ENCODE data around the gene PILRA. TPM values are rescaled to one million over a fixed set of nuclear protein-coding genes. Genes with fewer than 3 reads are reported as not detected.
"Not testable (repeated sequence)": the region's sequence is repeated elsewhere in the genome, so short reads cannot be mapped to it uniquely, and the experiment has no call there.

Gene PILRA
- total RNA-seq, 1 experiment from 2014 or later, result 1.8 TPM

DNA sequence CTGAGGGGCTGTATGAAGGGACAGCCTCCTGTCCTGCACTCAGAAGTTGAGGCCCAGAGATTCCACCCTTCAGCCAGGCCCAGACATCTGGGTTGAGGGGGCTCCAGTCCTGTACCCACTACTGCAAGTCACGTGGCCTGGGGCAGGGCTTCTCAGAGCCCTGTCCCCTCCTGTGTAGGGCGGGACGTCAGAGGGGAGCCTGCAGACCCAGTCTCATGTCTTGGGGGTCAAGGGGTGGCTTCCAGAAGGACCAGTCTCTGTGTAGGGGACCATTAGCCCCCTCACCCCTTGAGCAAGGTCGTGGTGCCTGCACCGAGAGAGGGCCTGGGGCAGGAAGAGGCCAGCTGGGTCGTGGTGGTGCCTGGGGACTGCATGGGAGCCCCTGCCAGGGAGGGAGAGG lies 593 bp upstream of the PILRA start:
- peaks cover under 1% of the 10 kb centered on the region for H3K36me3 Mint-ChIP-seq
- no peak overlapping the region for H3K27ac Mint-ChIP-seq
- TF ChIP-seq, protein P1, sequence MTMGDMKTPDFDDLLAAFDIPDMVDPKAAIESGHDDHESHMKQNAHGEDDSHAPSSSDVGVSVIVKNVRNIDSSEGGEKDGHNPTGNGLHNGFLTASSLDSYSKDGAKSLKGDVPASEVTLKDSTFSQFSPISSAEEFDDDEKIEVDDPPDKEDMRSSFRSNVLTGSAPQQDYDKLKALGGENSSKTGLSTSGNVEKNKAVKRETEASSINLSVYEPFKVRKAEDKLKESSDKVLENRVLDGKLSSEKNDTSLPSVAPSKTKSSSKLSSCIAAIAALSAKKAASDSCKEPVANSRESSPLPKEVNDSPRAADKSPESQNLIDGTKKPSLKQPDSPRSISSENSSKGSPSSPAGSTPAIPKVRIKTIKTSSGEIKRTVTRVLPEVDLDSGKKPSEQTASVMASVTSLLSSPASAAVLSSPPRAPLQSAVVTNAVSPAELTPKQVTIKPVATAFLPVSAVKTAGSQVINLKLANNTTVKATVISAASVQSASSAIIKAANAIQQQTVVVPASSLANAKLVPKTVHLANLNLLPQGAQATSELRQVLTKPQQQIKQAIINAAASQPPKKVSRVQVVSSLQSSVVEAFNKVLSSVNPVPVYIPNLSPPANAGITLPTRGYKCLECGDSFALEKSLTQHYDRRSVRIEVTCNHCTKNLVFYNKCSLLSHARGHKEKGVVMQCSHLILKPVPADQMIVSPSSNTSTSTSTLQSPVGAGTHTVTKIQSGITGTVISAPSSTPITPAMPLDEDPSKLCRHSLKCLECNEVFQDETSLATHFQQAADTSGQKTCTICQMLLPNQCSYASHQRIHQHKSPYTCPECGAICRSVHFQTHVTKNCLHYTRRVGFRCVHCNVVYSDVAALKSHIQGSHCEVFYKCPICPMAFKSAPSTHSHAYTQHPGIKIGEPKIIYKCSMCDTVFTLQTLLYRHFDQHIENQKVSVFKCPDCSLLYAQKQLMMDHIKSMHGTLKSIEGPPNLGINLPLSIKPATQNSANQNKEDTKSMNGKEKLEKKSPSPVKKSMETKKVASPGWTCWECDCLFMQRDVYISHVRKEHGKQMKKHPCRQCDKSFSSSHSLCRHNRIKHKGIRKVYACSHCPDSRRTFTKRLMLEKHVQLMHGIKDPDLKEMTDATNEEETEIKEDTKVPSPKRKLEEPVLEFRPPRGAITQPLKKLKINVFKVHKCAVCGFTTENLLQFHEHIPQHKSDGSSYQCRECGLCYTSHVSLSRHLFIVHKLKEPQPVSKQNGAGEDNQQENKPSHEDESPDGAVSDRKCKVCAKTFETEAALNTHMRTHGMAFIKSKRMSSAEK (CRISPR knock-in tag; IDR thresholded peaks at IDR 0.05; ENCODE audit: borderline replicate concordance), result no peak
- TF ChIP-seq KAT7 (CRISPR knock-in tag; IDR thresholded peaks at IDR 0.05; ENCODE audit: borderline replicate concordance), result no peak
- TF ChIP-seq NFYB (CRISPR knock-in tag; conservative IDR thresholded peaks at IDR 0.05; ENCODE audit: low read depth), result no peak
- ATAC-seq (no peak), DNase-seq (ENCODE audit: low spot score) (no peak)
- no peaks in the 10 kb centered on the region for H3K27me3 Mint-ChIP-seq (ENCODE audit: low read depth)
- ChIA-PET CTCF (no interaction called here), POLR2A (no interaction called here)
- no peak overlapping the region for H3K4me3 Mint-ChIP-seq
- H3K9me3 Mint-ChIP-seq, result no peaks in the 10 kb centered on the region
- H3K4me1 Mint-ChIP-seq, result peaks cover 48% of the 10 kb centered on the region

DNA sequence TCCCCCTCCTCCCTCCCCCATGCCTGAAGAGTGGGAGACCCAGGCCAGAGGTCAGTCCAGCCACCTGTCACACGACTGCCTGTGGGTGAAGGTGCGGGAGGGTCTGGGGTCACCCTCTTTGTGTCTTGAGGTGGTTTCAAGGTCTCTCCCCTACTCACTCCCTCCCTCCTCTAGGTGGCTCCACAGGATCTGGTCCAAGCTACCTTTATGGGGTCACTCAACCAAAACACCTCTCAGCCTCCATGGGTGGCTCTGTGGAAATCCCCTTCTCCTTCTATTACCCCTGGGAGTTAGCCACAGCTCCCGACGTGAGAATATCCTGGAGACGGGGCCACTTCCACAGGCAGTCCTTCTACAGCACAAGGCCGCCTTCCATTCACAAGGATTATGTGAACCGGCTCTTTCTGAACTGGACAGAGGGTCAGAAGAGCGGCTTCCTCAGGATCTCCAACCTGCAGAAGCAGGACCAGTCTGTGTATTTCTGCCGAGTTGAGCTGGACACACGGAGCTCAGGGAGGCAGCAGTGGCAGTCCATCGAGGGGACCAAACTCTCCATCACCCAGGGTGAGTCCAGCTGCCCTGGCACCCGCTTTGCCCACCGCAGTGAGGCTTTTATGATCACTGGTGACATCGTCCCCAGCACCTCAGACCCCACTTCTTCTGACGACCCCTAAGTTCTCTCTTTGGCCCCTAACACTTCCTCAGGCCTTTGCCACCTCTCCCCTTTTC lies 747 bp downstream of the PILRA start:
- H3K27ac Mint-ChIP-seq, result not testable (repeated sequence)
- ATAC-seq, result peak; percentile 36
- CTCF ChIA-PET, result interaction anchor here (0.8 to 1.8 kb wide), 4 partner anchors 24 to 260 kb away, joined by 3 to 6 read pairs (median 4); no protein-coding TSS in a partner anchor

DNA sequence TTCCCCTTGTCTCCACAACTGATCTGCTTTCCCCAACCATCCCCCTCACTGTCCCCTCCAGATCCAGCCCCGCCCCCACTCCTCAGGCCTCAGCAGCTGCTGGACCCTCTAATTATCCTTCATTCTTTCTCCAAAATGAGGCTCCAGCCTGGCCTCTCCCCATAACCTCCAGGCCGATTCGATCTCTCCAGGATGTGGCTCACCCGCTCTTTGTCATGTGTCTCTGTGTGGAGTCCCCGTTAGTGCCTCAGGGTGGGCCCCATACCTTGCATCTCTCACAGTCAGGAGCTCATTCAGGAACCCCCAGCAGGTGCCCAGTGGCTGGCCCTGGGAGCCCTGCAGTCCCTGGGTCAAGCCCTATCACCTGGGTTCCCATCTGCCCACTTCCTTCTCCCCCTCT lies 1.3 kb downstream of the PILRA start:
- CTCF ChIA-PET, result interaction anchor here (0.7 to 1.8 kb wide), 4 partner anchors 19 to 33 kb away, joined by 3 to 6 read pairs (median 4); no protein-coding TSS in a partner anchor
- H3K4me1 Mint-ChIP-seq, result peaks cover 39% of the 10 kb centered on the region

More for the DNA sequence above, 747 bp downstream of the PILRA start:
- peaks cover 44% of the 10 kb centered on the region for H3K4me1 Mint-ChIP-seq
- DNase-seq (ENCODE audit: low spot score); POLR2A ChIA-PET; H3K9me3 Mint-ChIP-seq; H3K36me3 Mint-ChIP-seq; H3K27me3 Mint-ChIP-seq (ENCODE audit: low read depth); H3K4me3 Mint-ChIP-seq: not testable (repeated sequence)

More for the DNA sequence above, 1.3 kb downstream of the PILRA start:
- Mint-ChIP-seq H3K36me3 (no peaks in the 10 kb centered on the region), H3K27ac (no peak overlapping the region), H3K4me3 (no peak overlapping the region), H3K9me3 (no peaks in the 10 kb centered on the region), H3K27me3 (ENCODE audit: low read depth) (no peaks in the 10 kb centered on the region)
- TF ChIP-seq, protein P2, sequence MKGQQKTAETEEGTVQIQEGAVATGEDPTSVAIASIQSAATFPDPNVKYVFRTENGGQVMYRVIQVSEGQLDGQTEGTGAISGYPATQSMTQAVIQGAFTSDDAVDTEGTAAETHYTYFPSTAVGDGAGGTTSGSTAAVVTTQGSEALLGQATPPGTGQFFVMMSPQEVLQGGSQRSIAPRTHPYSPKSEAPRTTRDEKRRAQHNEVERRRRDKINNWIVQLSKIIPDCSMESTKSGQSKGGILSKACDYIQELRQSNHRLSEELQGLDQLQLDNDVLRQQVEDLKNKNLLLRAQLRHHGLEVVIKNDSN (CRISPR knock-in tag; IDR thresholded peaks at IDR 0.05), result no peak
- TF ChIP-seq TEAD1 (CRISPR knock-in tag; IDR thresholded peaks at IDR 0.05) (no peak), ZNF263 (CRISPR knock-in tag; IDR thresholded peaks at IDR 0.05; ENCODE audit: low read depth) (no peak), CREB1 (CRISPR knock-in tag; IDR thresholded peaks at IDR 0.05) (no peak), MYBL2 (CRISPR knock-in tag; IDR thresholded peaks at IDR 0.05) (no peak), RORB (CRISPR knock-in tag; IDR thresholded peaks at IDR 0.05) (no peak), ELF4 (CRISPR knock-in tag; IDR thresholded peaks at IDR 0.05; ENCODE audit: low read depth) (no peak), ZNF121 (CRISPR knock-in tag; IDR thresholded peaks at IDR 0.05) (no peak), ZNF138 (CRISPR knock-in tag; conservative IDR thresholded peaks at IDR 0.05) (no peak), NFE2L1 (CRISPR knock-in tag; IDR thresholded peaks at IDR 0.05) (no peak), ETV6 (CRISPR knock-in tag; IDR thresholded peaks at IDR 0.05) (no peak), SOX15 (CRISPR knock-in tag; IDR thresholded peaks at IDR 0.05) (no peak), CREM (CRISPR knock-in tag; IDR thresholded peaks at IDR 0.05) (no peak), ESRRA (CRISPR knock-in tag; IDR thresholded peaks at IDR 0.05; ENCODE audit: borderline replicate concordance) (no peak), NFATC4 (CRISPR knock-in tag; IDR thresholded peaks at IDR 0.05) (no peak)
- TF ChIP-seq, protein P3, sequence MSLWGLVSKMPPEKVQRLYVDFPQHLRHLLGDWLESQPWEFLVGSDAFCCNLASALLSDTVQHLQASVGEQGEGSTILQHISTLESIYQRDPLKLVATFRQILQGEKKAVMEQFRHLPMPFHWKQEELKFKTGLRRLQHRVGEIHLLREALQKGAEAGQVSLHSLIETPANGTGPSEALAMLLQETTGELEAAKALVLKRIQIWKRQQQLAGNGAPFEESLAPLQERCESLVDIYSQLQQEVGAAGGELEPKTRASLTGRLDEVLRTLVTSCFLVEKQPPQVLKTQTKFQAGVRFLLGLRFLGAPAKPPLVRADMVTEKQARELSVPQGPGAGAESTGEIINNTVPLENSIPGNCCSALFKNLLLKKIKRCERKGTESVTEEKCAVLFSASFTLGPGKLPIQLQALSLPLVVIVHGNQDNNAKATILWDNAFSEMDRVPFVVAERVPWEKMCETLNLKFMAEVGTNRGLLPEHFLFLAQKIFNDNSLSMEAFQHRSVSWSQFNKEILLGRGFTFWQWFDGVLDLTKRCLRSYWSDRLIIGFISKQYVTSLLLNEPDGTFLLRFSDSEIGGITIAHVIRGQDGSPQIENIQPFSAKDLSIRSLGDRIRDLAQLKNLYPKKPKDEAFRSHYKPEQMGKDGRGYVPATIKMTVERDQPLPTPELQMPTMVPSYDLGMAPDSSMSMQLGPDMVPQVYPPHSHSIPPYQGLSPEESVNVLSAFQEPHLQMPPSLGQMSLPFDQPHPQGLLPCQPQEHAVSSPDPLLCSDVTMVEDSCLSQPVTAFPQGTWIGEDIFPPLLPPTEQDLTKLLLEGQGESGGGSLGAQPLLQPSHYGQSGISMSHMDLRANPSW (CRISPR knock-in tag; conservative IDR thresholded peaks at IDR 0.05; ENCODE audit: low read depth), result no peak
- TF ChIP-seq, protein P4, sequence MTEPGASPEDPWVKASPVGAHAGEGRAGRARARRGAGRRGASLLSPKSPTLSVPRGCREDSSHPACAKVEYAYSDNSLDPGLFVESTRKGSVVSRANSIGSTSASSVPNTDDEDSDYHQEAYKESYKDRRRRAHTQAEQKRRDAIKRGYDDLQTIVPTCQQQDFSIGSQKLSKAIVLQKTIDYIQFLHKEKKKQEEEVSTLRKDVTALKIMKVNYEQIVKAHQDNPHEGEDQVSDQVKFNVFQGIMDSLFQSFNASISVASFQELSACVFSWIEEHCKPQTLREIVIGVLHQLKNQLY (CRISPR knock-in tag; IDR thresholded peaks at IDR 0.05), result no peak
- TF ChIP-seq, protein P5, sequence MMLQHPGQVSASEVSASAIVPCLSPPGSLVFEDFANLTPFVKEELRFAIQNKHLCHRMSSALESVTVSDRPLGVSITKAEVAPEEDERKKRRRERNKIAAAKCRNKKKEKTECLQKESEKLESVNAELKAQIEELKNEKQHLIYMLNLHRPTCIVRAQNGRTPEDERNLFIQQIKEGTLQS (CRISPR knock-in tag; conservative IDR thresholded peaks at IDR 0.05), result no peak
- no peak for DNase-seq (ENCODE audit: low spot score)
- ATAC-seq, result no peak
- POLR2A ChIA-PET, result no interaction called here

All from WTC11 (cell line).